ENCODE data around the gene PHB1. TPM values are rescaled to one million over a fixed set of nuclear protein-coding genes. Genes with fewer than 3 reads are reported as not detected.
"Not testable (repeated sequence)": the region's sequence is repeated elsewhere in the genome, so short reads cannot be mapped to it uniquely, and the experiment has no call there.

Gene PHB1
- total RNA-seq, 6 donors from 2014 or later = 19.9 to 144 (median 68.8) TPM

- H3K9me3 ChIP-seq = peaks cover 5 to 12% (median 11%) of the 10 kb centered on the region in 4 donors
- no peaks in the 10 kb centered on the region for H3K36me3 ChIP-seq
- DNase-seq = no peak
- H3K27ac ChIP-seq = no peak overlapping the region
- ATAC-seq (ENCODE audit: low FRiP score in 2 of 2) = no peak
- H3K27me3 ChIP-seq = no peaks in the 10 kb centered on the region
- H3K4me1 ChIP-seq = no peaks in the 10 kb centered on the region
- TF ChIP-seq EP300 (IDR thresholded peaks at IDR 0.05) = no peak
- no peak for TF ChIP-seq POLR2AphosphoS5 (IDR thresholded peaks at IDR 0.05)
- no peak for TF ChIP-seq POLR2A (IDR thresholded peaks at IDR 0.05)
- no peak for TF ChIP-seq CTCF (IDR thresholded peaks at IDR 0.05)
- no peak overlapping the region for H3K4me3 ChIP-seq
Measured at GRCh38 chr17:49425004-49425286, 10.3 kb upstream of the PHB1 start.

GRCh38 chr17:49424276-49425003, 9.8 kb upstream of the PHB1 start:
- ATAC-seq (ENCODE audit: low FRiP score in 2 of 2); H3K36me3 ChIP-seq; H3K4me1 ChIP-seq; H3K4me3 ChIP-seq; H3K27ac ChIP-seq; DNase-seq; H3K27me3 ChIP-seq: not testable (repeated sequence)
- 85 to 86% methylated on average over 16 of the region's 16 CpGs for WGBS, 2 donors
- H3K9me3 ChIP-seq = peaks cover 5 to 12% (median 11%) of the 10 kb centered on the region in 4 donors

GRCh38 chr17:49422714-49423113, 8.0 kb upstream of the PHB1 start:
- H3K36me3 ChIP-seq = no peaks in the 10 kb centered on the region
- no peak overlapping the region for H3K4me3 ChIP-seq
- 65 to 72% methylated on average over 1 of the region's 1 CpG for WGBS, 2 donors
- ATAC-seq (ENCODE audit: low FRiP score in 2 of 2) = no peak
- H3K27me3 ChIP-seq = no peaks in the 10 kb centered on the region
- no peak for DNase-seq
- H3K27ac ChIP-seq = no peak overlapping the region
- no peaks in the 10 kb centered on the region for H3K4me1 ChIP-seq
- H3K9me3 ChIP-seq = peaks cover 5 to 12% (median 11%) of the 10 kb centered on the region in 4 donors
- TF ChIP-seq CTCF (IDR thresholded peaks at IDR 0.05) = no peak
- no peak for TF ChIP-seq POLR2AphosphoS5 (IDR thresholded peaks at IDR 0.05)
- no peak for TF ChIP-seq EP300 (IDR thresholded peaks at IDR 0.05)
- no peak for TF ChIP-seq POLR2A (IDR thresholded peaks at IDR 0.05)

GRCh38 chr17:49419761-49420160, 5.1 kb upstream of the PHB1 start:
- H3K4me3 ChIP-seq, H3K27me3 ChIP-seq: not testable (repeated sequence)

GRCh38 chr17:49418754-49419740, 4.4 kb upstream of the PHB1 start:
- 80 to 81% methylated on average over 27 to 29 of the region's 32 CpGs for WGBS, 2 donors
- H3K4me1 ChIP-seq = peaks cover 7 to 11% (median 8%) of the 10 kb centered on the region in 4 donors
- not testable (repeated sequence) for H3K27ac ChIP-seq; H3K36me3 ChIP-seq; ATAC-seq (ENCODE audit: low FRiP score in 2 of 2); H3K27me3 ChIP-seq; H3K4me3 ChIP-seq
- peaks cover 5 to 12% (median 11%) of the 10 kb centered on the region in 4 donors for H3K9me3 ChIP-seq
- DNase-seq = peak in 1 of 2 donors; percentile 51

More at GRCh38 chr17:49419761-49420160, 5.1 kb upstream of the PHB1 start:
- not testable (repeated sequence) for H3K36me3 ChIP-seq; ATAC-seq (ENCODE audit: low FRiP score in 2 of 2); H3K4me1 ChIP-seq; H3K27ac ChIP-seq
- peaks cover 5 to 12% (median 11%) of the 10 kb centered on the region in 4 donors for H3K9me3 ChIP-seq
- DNase-seq = peak in 1 of 2 donors; percentile 67
- WGBS, 2 donors = 90 to 100% methylated on average over 5 to 23 of the region's 23 CpGs

- Histone ChIP-seq H3K36me3 (peaks cover 0 to 39% (median 33%) of the 10 kb centered on the region in 4 donors), H3K4me1 (peaks cover 12 to 19% (median 16%) of the 10 kb centered on the region in 4 donors), H3K9me3 (no peaks in the 10 kb centered on the region), H3K4me3 (peak overlapping the region; percentile 69 to 90 (median 84)), H3K27me3 (no peaks in the 10 kb centered on the region), H3K27ac (peak overlapping the region in 3 of 4 donors; percentile 36 to 75 (median 56))
- ATAC-seq (ENCODE audit: low FRiP score in 2 of 2) (no peak), DNase-seq (no peak)
- 1% methylated on average over 10 of the region's 10 CpGs for WGBS, 2 donors
- TF ChIP-seq POLR2AphosphoS5 (IDR thresholded peaks at IDR 0.05) = no peak
- no peak for TF ChIP-seq POLR2A (IDR thresholded peaks at IDR 0.05)
- TF ChIP-seq CTCF (IDR thresholded peaks at IDR 0.05) = no peak
- TF ChIP-seq EP300 (IDR thresholded peaks at IDR 0.05) = no peak
Measured at GRCh38 chr17:49414271-49414621, 436 bp downstream of the PHB1 start.
